NK-92 treated with Interleukin-12 subunit alpha and Interleukin-12 subunit beta, amount 100 ng/mL, for 24 hours (cell line): ENCODE results near the gene FMN2.

Experiments
- DNase-seq: peaks from one replicate; lab custom pipeline; 2025; lab: John Stamatoyannopoulos, UW

FMN2 gene

GRCh38 chr1:240424740-240425464, 333.2 kb downstream of the FMN2 start:
- DNase-seq, result no peak

DNA sequence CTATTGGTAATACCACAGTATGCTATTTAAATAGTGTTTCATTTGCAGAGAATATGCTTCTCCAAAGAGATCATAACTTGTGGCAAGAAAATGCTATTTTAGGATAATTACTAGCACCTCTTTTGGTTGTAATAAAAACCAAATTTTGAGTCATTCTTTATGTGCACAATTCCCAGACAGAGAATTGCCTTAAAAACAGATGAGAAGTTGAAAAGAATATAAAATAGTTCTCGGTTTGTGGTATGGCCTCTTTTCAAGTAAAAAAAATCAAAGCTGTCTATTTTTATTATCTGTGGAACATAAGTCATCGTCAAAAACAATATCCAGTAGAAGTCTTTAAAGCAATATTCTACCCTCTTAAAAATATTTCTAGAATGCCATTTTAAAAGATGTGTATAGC, 334.4 kb downstream of the FMN2 start:
- no peak for DNase-seq

DNA sequence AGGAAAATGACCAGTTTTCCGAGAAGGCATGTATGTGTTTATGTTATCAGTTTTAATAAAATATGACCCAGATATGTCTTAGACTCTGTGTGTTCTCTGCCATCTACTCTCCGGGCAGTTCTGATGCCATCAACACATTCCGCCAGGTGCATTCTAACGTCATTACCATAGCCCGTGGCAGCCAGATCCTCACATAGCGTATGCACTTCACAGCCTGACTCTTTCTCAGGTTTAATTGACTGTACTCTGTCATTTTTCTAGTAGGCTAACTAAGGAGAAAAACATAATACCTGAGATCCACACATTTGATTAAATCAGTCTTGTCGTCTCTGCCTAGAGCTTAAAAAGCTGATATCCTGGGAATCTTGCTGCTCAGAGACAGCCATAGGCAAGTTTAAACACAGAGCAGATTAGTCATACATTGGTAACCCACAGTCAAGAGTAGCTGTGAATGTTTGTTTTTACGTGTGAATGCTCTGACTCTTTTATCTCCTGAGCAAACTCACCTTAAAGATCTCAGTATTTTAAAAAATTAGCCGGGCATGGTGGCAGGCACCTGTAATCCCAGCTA, 344.4 kb downstream of the FMN2 start:
- no peak for DNase-seq

- DNase-seq, result no peak
Observed at GRCh38 chr1:240441669-240442068, 350.0 kb downstream of the FMN2 start.

GRCh38 chr1:240445369-240445768, 353.7 kb downstream of the FMN2 start:
- no peak for DNase-seq

GRCh38 chr1:240455228-240455821, 363.6 kb downstream of the FMN2 start:
- DNase-seq, result no peak

- DNase-seq, result no peak
Observed at GRCh38 chr1:240457203-240457602, 365.5 kb downstream of the FMN2 start.

DNA sequence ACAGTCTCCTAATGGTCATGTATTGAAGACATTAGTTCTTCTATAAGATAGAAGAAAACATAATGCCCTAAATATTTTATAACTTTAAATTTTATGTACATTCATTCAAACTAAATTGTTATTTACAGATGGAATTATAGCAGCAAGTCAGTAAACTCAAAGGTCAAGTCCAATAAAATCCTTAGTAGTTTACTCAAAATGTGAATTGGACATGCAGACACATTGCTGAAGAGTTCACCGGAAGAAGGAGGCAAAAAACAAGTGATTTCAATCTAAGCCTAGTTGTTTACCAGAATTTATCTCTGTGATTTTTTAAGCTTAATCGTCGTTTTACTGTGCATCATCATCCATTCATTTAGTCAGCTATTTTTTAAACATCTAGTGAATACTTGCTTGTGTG, 370.6 kb downstream of the FMN2 start:
- no peak for DNase-seq

DNA sequence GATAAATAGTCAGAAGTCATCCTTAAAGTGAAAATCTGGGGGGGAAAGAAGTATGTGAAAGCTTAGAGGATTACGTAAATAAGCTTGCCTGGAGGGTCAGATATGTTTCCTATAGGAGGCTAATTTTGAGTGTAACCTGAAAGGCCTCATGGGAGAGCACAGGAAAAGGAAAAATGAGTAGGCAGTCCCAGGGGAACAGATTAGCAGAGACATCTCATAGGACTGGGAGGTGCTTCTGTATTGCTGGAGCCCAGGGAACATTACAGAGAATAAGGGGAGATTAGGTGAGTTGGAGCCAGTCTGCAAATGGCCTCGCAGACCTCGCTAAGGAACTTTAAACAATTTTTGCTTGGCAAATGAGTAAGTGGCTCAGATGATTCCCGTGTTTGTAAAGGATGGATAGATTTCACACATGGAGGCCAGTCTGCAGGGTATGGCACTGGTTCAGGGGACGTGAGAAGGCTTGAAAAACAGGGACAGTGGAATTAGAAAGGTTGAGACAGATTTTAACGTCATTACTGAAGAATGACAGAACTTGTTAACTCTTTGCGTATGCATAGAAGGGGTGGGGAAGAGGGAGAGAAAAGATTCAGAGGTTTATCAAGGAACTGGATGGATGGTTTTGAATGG, 371.2 kb downstream of the FMN2 start:
- no peak for DNase-seq

DNA sequence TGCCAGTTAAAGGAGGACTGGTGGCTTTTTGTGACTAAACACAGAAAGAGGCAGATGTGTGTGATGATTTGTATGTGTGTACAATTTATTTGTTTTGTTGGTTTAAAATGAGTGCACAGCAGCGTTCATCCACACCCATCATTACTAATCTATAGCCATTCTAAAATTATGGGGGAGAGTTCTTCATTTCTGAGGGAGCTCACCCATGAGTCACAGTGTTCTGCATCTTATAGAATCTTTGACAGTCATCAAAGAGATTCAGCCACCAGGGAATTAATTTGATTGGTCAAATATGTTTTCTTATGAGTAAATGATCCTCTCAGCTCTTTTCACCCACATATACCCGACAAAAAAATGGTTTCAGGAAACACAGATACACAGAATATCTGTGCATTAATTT, 372.4 kb downstream of the FMN2 start:
- DNase-seq, result no peak

GRCh38 chr1:240465531-240465940, 373.9 kb downstream of the FMN2 start:
- no peak for DNase-seq

- no peak for DNase-seq
Observed at GRCh38 chr1:240466509-240466908, 374.8 kb downstream of the FMN2 start.

- no peak for DNase-seq
Observed at GRCh38 chr1:240467895-240468294, 376.2 kb downstream of the FMN2 start.

DNA sequence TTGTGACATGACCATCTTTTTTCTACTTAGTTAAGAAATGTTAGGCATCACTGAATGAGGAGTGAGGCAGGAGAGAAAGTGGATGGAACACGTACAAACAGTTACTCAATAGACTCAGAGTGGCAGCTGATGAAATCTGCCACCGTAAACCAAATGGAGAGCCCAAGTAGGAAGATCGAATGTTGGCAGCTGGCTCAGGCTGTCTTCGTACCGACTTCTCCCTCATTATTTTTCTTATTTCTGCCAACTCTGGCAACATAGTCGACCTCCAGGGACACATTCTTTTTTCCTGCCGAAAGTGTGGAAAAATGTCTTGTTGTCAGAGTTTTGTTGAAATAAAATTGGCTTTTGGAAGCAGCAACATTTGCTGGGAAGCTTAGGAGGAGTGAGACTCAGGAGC, 377.0 kb downstream of the FMN2 start:
- DNase-seq, result no peak

DNA sequence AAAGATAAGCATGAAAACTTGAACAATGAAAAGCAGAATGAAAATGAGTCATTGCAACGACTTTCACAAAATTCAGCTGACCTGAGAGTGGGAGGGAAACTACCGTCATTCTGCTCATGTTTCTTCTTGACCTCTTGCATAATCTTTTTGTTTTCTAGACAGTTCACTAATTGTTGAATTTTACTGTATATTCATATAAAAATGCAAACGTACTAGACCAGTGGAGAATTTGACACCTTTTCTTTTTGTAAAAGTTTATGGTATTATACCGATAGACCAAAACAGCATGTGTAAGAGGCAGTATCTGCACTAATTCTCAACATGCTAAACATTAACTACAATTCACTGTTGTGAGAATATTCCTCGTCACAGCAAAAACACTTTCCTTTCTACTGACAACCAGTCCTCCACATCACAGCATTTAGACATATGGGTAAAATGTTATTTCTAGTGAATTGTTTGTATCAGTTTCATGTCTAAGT, 382.5 kb downstream of the FMN2 start:
- DNase-seq, result no peak

- DNase-seq, result no peak
Observed at GRCh38 chr1:240475832-240476231, 384.1 kb downstream of the FMN2 start.

GRCh38 chr1:240478536-240478935, 386.9 kb downstream of the FMN2 start:
- DNase-seq, result no peak

- no peak for DNase-seq
Observed at GRCh38 chr1:240484804-240485443, 393.2 kb downstream of the FMN2 start.

- no peak for DNase-seq
Observed at GRCh38 chr1:240486611-240487010, 394.9 kb downstream of the FMN2 start.

DNA sequence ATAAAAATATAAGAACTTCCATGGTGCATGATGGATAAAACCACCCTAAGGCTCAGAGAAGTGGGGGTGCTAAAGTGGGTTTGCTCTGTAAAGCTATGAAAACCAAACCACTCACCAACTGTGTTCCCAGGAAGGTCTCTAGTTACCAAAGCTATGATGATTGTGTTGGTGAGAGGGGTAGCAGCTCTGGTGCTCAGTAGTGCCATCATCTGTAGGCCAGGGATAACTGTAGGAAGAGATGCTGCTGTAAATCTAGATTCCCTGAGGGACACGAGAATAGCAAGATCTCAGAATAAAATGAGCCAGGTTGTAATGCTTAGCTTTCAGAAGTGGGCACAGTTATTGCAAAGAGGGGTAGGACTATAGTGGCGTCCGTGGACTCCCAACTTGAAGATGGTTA, 395.8 kb downstream of the FMN2 start:
- no peak for DNase-seq

- DNase-seq, result no peak
Observed at GRCh38 chr1:240491156-240491555, 399.5 kb downstream of the FMN2 start.

DNA sequence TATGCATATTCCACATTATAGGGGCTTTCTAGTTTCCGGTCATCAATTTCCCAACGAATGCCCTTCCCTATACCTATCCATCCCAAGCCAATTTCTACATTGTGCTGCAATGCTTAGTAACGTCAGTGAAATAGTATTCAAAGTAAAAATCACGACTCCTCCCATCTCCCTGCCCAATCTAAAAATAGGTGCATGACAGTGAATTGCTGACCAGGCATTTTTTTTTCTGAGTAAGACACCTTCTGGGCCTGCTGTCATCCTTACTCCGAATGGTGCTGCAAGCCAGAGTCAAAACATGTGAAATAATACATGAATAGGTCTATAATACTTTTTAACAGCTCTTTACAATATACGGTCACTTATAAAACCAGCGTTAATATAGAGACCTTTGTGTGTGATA, 400.1 kb downstream of the FMN2 start:
- no peak for DNase-seq
